Stimulated activated CD4-positive, alpha-beta T cell treated with anti-CD3 and anti-CD28 coated beads, Interleukin-1b, Interleukin-23, amount 100 ng/mL, for 4 hours (primary cell): ENCODE results near the gene CLTC.
"Not testable (repeated sequence)": the region's sequence is repeated elsewhere in the genome, so short reads cannot be mapped to it uniquely, and the experiment has no call there.

Experiments used
- DNase-seq, 2 donors: peaks; one replicate each; pipeline ENCODE4 v3.0.0-alpha.2; 2020; ENCODE audit warnings: low read depth in 2 of 2

Gene CLTC

GRCh38 chr17:59633658-59634359, 14.1 kb downstream of the CLTC start:
- no peak for DNase-seq

- no peak for DNase-seq
Measured at GRCh38 chr17:59634632-59635541, 15.2 kb downstream of the CLTC start.

- DNase-seq: no peak
Measured at GRCh38 chr17:59637611-59638310, 18.1 kb downstream of the CLTC start.

- no peak for DNase-seq
Measured at GRCh38 chr17:59638553-59638952, 18.9 kb downstream of the CLTC start.

- DNase-seq: no peak
Measured at GRCh38 chr17:59641799-59642484, 22.2 kb downstream of the CLTC start.

GRCh38 chr17:59642565-59642964, 22.9 kb downstream of the CLTC start:
- DNase-seq: no peak

- DNase-seq: no peak
Measured at GRCh38 chr17:59643159-59644140, 23.8 kb downstream of the CLTC start.

- no peak for DNase-seq
Measured at GRCh38 chr17:59647288-59647687, 27.6 kb downstream of the CLTC start.

- no peak for DNase-seq
Measured at GRCh38 chr17:59649886-59650285, 30.2 kb downstream of the CLTC start.

- DNase-seq: no peak
Measured at GRCh38 chr17:59650642-59651041, 30.9 kb downstream of the CLTC start.

GRCh38 chr17:59651346-59651745, 31.7 kb downstream of the CLTC start:
- DNase-seq: no peak

- DNase-seq: no peak
Measured at GRCh38 chr17:59652119-59652518, 32.4 kb downstream of the CLTC start.

GRCh38 chr17:59656624-59657023, 36.9 kb downstream of the CLTC start:
- DNase-seq: not testable (repeated sequence)

- DNase-seq: no peak
Measured at GRCh38 chr17:59666235-59666634, 46.5 kb downstream of the CLTC start.

- DNase-seq: no peak
Measured at GRCh38 chr17:59668816-59669215, 49.1 kb downstream of the CLTC start.

GRCh38 chr17:59669411-59669810, 49.7 kb downstream of the CLTC start:
- no peak for DNase-seq

- DNase-seq: no peak
Measured at GRCh38 chr17:59669944-59670343, 50.2 kb downstream of the CLTC start.

GRCh38 chr17:59671386-59671785, 51.7 kb downstream of the CLTC start:
- DNase-seq: no peak

GRCh38 chr17:59675231-59675630, 55.5 kb downstream of the CLTC start:
- DNase-seq: no peak

- DNase-seq: no peak
Measured at GRCh38 chr17:59676716-59677115, 57.0 kb downstream of the CLTC start.

- no peak for DNase-seq
Measured at GRCh38 chr17:59678918-59679317, 59.2 kb downstream of the CLTC start.
